CD14-positive monocyte (primary cell): ENCODE measurements around the gene MYO5B. TPM values are rescaled to one million over a fixed set of nuclear protein-coding genes. Genes with fewer than 3 reads are reported as not detected.

Experiments
- DNase-seq, 3 donors: peaks; one replicate each; pipeline ENCODE4 v3.0.0-alpha.2; 2011 to 2022
- H2AFZ ChIP-seq: 2 replicates; pipeline ENCODE4 v1.6.0; 2012; ENCODE audit warnings: mild to moderate bottlenecking, low read depth, low read length, inconsistent platforms; ENCODE audit not compliant: insufficient read depth, poor library complexity, severe bottlenecking
- H3K27ac ChIP-seq, 2 donors: 1 replicate in 1 of 2; 2 replicates in 1 of 2; pipeline ENCODE4 v1.5.1; 2012 to 2013; ENCODE audit warnings: low read length in 2 of 2, control low read depth in 1 of 2, inconsistent platforms in 1 of 2, low read depth in 1 of 2, mild to moderate bottlenecking in 1 of 2
- H3K27me3 ChIP-seq, 2 donors: one replicate each; pipeline versions ENCODE4 v1.6.0 to v1.6.1; 2011 to 2013; ENCODE audit warnings: low read length in 2 of 2; ENCODE audit not compliant: control insufficient read depth in 2 of 2, insufficient read depth in 2 of 2
- H3K36me3 ChIP-seq, 2 donors: replicated peaks in 1 of 2; 1 replicate in 1 of 2; 2 replicates in 1 of 2; pipeline versions ENCODE4 v1.5.1 to v1.6.1; 2012 to 2013; ENCODE audit warnings: low read length in 2 of 2, control low read depth in 1 of 2, inconsistent platforms in 1 of 2, mild to moderate bottlenecking in 1 of 2; ENCODE audit not compliant: insufficient read depth in 2 of 2, control insufficient read depth in 1 of 2
- H3K4me1 ChIP-seq, 2 donors: 1 replicate in 1 of 2; 2 replicates in 1 of 2; pipeline versions ENCODE4 v1.5.1 to v1.6.1; 2012 to 2013; ENCODE audit warnings: low read length in 2 of 2, control low read depth in 1 of 2, inconsistent platforms in 1 of 2, mild to moderate bottlenecking in 1 of 2, moderate library complexity in 1 of 2; ENCODE audit not compliant: insufficient read depth in 2 of 2, control insufficient read depth in 1 of 2
- H3K4me2 ChIP-seq: replicated peaks from 2 replicates; pipeline ENCODE3; 2012; ENCODE audit warnings: low read length, moderate library complexity, mild to moderate bottlenecking; ENCODE audit not compliant: poor library complexity, severe bottlenecking; ENCODE audit errors: extremely low read depth
- H3K4me3 ChIP-seq, 3 experiments: fragments of 200-600 bp in 1 of 3; sonication (generic) in 1 of 3; replicated peaks in 1 of 3; 1 replicate in 2 of 3; 2 replicates in 1 of 3; pipeline ENCODE4 v1.5.1; 2011 to 2013; ENCODE audit warnings: low read length in 3 of 3, mild to moderate bottlenecking in 3 of 3, control low read depth in 2 of 3, low read depth in 2 of 3, inconsistent platforms in 1 of 3, moderate library complexity in 1 of 3
- H3K79me2 ChIP-seq: 2 replicates; pipeline ENCODE4 v1.6.0; 2012; ENCODE audit warnings: mild to moderate bottlenecking, control low read depth, inconsistent platforms, low read length, moderate library complexity; ENCODE audit not compliant: insufficient read depth
- H3K9ac ChIP-seq: 2 replicates; pipeline ENCODE4 v1.6.0; 2017; ENCODE audit warnings: low read length, mild to moderate bottlenecking; ENCODE audit not compliant: insufficient read depth, poor library complexity, severe bottlenecking
- H3K9me3 ChIP-seq, 2 donors: replicated peaks in 1 of 2; 1 replicate in 1 of 2; 2 replicates in 1 of 2; pipeline versions ENCODE4 v1.5.1 to v1.6.1; 2012 to 2013; ENCODE audit warnings: low read length in 2 of 2, control low read depth in 1 of 2; ENCODE audit not compliant: control insufficient read depth in 1 of 2, insufficient read depth in 1 of 2
- H4K20me1 ChIP-seq: 2 replicates; pipeline ENCODE4 v1.6.0; 2012; ENCODE audit warnings: mild to moderate bottlenecking, low read length, control low read depth, moderate library complexity; ENCODE audit not compliant: insufficient read depth
- H3K27ac Mint-ChIP-seq, 7 donors: one replicate each; pipeline ENCODE4 v1.8.0; 2020; ENCODE audit warnings: mild to moderate bottlenecking in 7 of 7, mixed read lengths in 7 of 7, moderate library complexity in 6 of 7, inconsistent platforms in 2 of 7
- H3K27me3 Mint-ChIP-seq, 3 donors: one replicate each; pipeline ENCODE4 v1.8.0; 2021 to 2022; ENCODE audit warnings: low read depth in 3 of 3, mild to moderate bottlenecking in 3 of 3, mixed read lengths in 3 of 3, moderate library complexity in 3 of 3, inconsistent platforms in 1 of 3
- H3K36me3 Mint-ChIP-seq, 2 donors: one replicate each; pipeline ENCODE4 v1.8.0; 2020; ENCODE audit warnings: mixed read lengths in 2 of 2, inconsistent platforms in 1 of 2, mild to moderate bottlenecking in 1 of 2
- H3K4me1 Mint-ChIP-seq: one replicate; pipeline ENCODE4 v1.8.0; 2020; ENCODE audit warnings: mild to moderate bottlenecking, mixed read lengths
- H3K4me3 Mint-ChIP-seq, 2 donors: one replicate each; pipeline ENCODE4 v1.8.0; 2020; ENCODE audit warnings: mild to moderate bottlenecking in 2 of 2, mixed read lengths in 2 of 2, moderate library complexity in 1 of 2
- H3K9me3 Mint-ChIP-seq, 7 donors: one replicate each; pipeline ENCODE4 v1.8.0; 2020 to 2022; ENCODE audit warnings: mixed read lengths in 7 of 7, mild to moderate bottlenecking in 6 of 7, moderate library complexity in 6 of 7, inconsistent platforms in 2 of 7
- WGBS: methylation state at CpG from one replicate; pipeline ENCODE4 v1.1.5; 2013; ENCODE audit warnings: missing lambda C conversion rate; ENCODE audit not compliant: insufficient coverage; 5-methylcytosine and 5-hydroxymethylcytosine counted together
- intact Hi-C, 2 donors: fragments of 100-400 bp; cut with micrococcal nuclease; formaldehyde crosslinking; loops; one replicate each; pipeline versions ENCODE4 v1.15.0 to v1.15.1; 2023
- polyA plus RNA-seq, 3 donors: library from polyadenylated mRNA; depleted of rRNA in 1 of 3; unstranded in 2 of 3; stranded (reverse) in 1 of 3; fragments of 300-500 nt in 2 of 3; fragments of >200 nt in 1 of 3; fragmentation: Illumina TruSeq in 2 of 3; gene quantifications; 1 replicate in 2 of 3; 2 replicates in 1 of 3; pipeline ENCODE4 v1.2.3, GENCODE V29; 2012 to 2021
- TF ChIP-seq, protein P1 (sequence below): fragments of 200-600 bp; IDR thresholded peaks from one replicate; pipeline ENCODE4 v1.8.0; 2022; ENCODE audit warnings: antibody characterized with exemption, mild to moderate bottlenecking

Gene MYO5B
- polyA plus RNA-seq, 3 donors: 0.04 TPM; not detected in 2

DNA sequence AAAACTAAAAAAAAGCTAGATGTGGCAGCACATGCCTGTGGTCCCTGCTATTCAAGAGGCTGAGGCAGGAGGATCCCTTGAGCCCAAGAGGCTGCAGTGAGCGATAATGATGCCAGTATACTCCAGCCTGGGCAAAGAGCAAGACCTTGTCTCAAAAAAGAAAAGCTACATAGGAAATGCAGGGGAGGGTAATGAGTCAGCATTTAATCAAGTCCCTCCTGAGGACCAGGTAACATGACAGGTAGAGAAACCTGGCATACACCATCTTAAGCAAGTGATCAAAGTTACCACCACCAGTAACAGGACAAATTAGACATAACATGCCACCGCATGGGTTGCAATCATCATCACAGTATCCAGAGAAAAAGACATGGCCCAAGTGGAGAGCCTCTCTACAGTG is 25.8 kb downstream of the MYO5B start:
- intact Hi-C loops: no loop called here
- H2AFZ ChIP-seq: no peak overlapping the region
- H3K9me3 ChIP-seq: no peaks in the 10 kb centered on the region
- peaks cover 0 to 4% (median 0%) of the 10 kb centered on the region in 7 donors for H3K9me3 Mint-ChIP-seq
- H3K36me3 Mint-ChIP-seq: no peaks in the 10 kb centered on the region
- no peak for DNase-seq
- H4K20me1 ChIP-seq: no peaks in the 10 kb centered on the region
- H3K27ac ChIP-seq: no peak overlapping the region
- H3K27ac Mint-ChIP-seq: no peak overlapping the region
- no CpG with 5 or more reads among the region's 2 CpGs for WGBS
- H3K4me3 ChIP-seq: no peak overlapping the region
- TF ChIP-seq, protein P1, sequence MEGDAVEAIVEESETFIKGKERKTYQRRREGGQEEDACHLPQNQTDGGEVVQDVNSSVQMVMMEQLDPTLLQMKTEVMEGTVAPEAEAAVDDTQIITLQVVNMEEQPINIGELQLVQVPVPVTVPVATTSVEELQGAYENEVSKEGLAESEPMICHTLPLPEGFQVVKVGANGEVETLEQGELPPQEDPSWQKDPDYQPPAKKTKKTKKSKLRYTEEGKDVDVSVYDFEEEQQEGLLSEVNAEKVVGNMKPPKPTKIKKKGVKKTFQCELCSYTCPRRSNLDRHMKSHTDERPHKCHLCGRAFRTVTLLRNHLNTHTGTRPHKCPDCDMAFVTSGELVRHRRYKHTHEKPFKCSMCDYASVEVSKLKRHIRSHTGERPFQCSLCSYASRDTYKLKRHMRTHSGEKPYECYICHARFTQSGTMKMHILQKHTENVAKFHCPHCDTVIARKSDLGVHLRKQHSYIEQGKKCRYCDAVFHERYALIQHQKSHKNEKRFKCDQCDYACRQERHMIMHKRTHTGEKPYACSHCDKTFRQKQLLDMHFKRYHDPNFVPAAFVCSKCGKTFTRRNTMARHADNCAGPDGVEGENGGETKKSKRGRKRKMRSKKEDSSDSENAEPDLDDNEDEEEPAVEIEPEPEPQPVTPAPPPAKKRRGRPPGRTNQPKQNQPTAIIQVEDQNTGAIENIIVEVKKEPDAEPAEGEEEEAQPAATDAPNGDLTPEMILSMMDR: no peak
- no peak overlapping the region for H3K9ac ChIP-seq
- H3K79me2 ChIP-seq: no peaks in the 10 kb centered on the region
- no peaks in the 10 kb centered on the region for H3K27me3 ChIP-seq
- H3K4me1 ChIP-seq: no peaks in the 10 kb centered on the region
- H3K4me3 Mint-ChIP-seq: no peak overlapping the region
- peaks cover 2 to 7% (median 6%) of the 10 kb centered on the region in 3 donors for H3K27me3 Mint-ChIP-seq
- H3K36me3 ChIP-seq: no peaks in the 10 kb centered on the region
- H3K4me1 Mint-ChIP-seq: no peaks in the 10 kb centered on the region
- H3K4me2 ChIP-seq: no peak overlapping the region

DNA sequence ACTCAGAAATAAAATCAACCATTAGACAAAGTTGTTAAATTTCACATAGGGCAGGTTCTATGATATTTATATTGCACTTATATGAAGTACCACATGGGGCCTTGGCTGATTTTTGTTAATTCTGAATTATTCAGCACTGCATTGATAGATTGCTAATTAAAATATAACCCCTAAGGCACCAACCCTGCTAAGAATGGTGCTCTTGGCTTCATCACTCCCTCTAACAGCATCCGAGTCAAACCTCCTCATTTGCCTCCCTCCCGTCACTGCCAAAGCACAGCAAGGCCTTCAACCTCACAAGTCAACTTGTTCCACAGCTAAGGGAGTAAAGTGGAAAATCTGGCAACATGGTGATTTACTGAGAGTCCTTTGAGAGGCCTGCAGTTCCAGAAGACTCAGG is 27.0 kb downstream of the MYO5B start:
- peaks cover 0 to 4% (median 0%) of the 10 kb centered on the region in 7 donors for H3K9me3 Mint-ChIP-seq
- Histone ChIP-seq H3K36me3 (no peaks in the 10 kb centered on the region), H3K9ac (no peak overlapping the region), H3K4me3 (no peak overlapping the region), H3K27me3 (no peaks in the 10 kb centered on the region), H3K4me1 (no peaks in the 10 kb centered on the region), H3K9me3 (no peaks in the 10 kb centered on the region), H2AFZ (no peak overlapping the region), H4K20me1 (no peaks in the 10 kb centered on the region), H3K4me2 (no peak overlapping the region), H3K79me2 (no peaks in the 10 kb centered on the region), H3K27ac (no peak overlapping the region)
- TF ChIP-seq, protein P1: no peak
- no peak overlapping the region for H3K27ac Mint-ChIP-seq
- DNase-seq: no peak
- no CpG with 5 or more reads among the region's 2 CpGs for WGBS
- intact Hi-C loops: no loop called here
- H3K27me3 Mint-ChIP-seq: peaks cover 2 to 7% (median 2%) of the 10 kb centered on the region in 3 donors
- no peaks in the 10 kb centered on the region for H3K4me1 Mint-ChIP-seq
- no peaks in the 10 kb centered on the region for H3K36me3 Mint-ChIP-seq
- H3K4me3 Mint-ChIP-seq: no peak overlapping the region
